RWPE2 (cell line): ENCODE measurements around the gene PGM2L1.

Experiments used
- ATAC-seq: fragments of 200-7000 bp; cut with Tn5 transposase; 3 replicates; pipeline ENCODE4 v1.9.1; 2021; ENCODE audit warnings: low read depth
- DNase-seq: peaks from one replicate; pipeline ENCODE4 v3.0.0-alpha.2; 2020; ENCODE audit warnings: low spot score
- H3K27ac ChIP-seq: fragments of 450-650 bp; 2 replicates; pipeline ENCODE4 v1.5.1; 2017; ENCODE audit warnings: mild to moderate bottlenecking; ENCODE audit not compliant: poor library complexity, severe bottlenecking
- H3K27me3 ChIP-seq: fragments of 250-450 bp; sonication (Bioruptor Pico); 2 replicates; pipeline ENCODE4 v1.5.1; 2021; ENCODE audit warnings: mild to moderate bottlenecking, moderate library complexity; ENCODE audit not compliant: insufficient read depth, poor library complexity, severe bottlenecking
- H3K36me3 ChIP-seq: fragments of 250-450 bp; sonication (Bioruptor Pico); 2 replicates; pipeline ENCODE4 v1.5.1; 2020; ENCODE audit warnings: low read depth, mild to moderate bottlenecking, moderate library complexity
- H3K4me1 ChIP-seq: fragments of 250-450 bp; sonication (Bioruptor Pico); 2 replicates; pipeline ENCODE4 v1.5.1; 2021; ENCODE audit warnings: mild to moderate bottlenecking, moderate library complexity; ENCODE audit not compliant: insufficient read depth, poor library complexity, severe bottlenecking
- H3K4me3 ChIP-seq: fragments of 250-450 bp; sonication (Bioruptor Pico); 2 replicates; pipeline ENCODE4 v1.5.1; 2021; ENCODE audit warnings: mild to moderate bottlenecking, moderate library complexity; ENCODE audit not compliant: severe bottlenecking
- H3K9me3 ChIP-seq: fragments of 250-450 bp; sonication (Bioruptor Pico); 2 replicates; pipeline ENCODE4 v1.5.1; 2021; ENCODE audit warnings: mild to moderate bottlenecking, moderate library complexity; ENCODE audit not compliant: severe bottlenecking
- TF ChIP-seq, protein P1 (sequence below): fragments of 450-650 bp; IDR thresholded peaks from one replicate; pipeline ENCODE4 v1.5.1; 2017; ENCODE audit warnings: mild to moderate bottlenecking, moderate library complexity; ENCODE audit not compliant: poor library complexity, severe bottlenecking

PGM2L1 gene

DNA sequence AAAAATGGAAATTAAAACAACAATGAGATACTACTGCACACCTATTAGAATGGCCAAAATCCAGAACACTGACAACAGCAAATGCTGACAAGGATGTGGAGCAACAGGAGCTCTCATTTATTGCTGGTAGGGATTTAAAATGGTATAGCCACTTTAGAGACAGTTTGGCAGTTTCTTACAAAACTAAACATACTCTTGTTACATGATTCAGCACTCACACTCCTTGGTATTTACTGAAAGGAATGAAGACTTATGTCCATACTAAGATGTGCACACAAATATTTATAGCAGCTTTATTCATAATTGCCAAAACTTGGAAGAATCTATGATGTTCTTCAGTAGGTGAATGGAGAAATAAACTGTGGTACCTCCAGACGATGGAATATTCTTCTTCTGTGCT, 40.8 kb downstream of the PGM2L1 start:
- Histone ChIP-seq H3K27ac (no peak overlapping the region), H3K4me3 (no peak overlapping the region), H3K27me3 (no peaks in the 10 kb centered on the region), H3K9me3 (no peaks in the 10 kb centered on the region), H3K4me1 (no peaks in the 10 kb centered on the region), H3K36me3 (no peaks in the 10 kb centered on the region)
- TF ChIP-seq, protein P1, sequence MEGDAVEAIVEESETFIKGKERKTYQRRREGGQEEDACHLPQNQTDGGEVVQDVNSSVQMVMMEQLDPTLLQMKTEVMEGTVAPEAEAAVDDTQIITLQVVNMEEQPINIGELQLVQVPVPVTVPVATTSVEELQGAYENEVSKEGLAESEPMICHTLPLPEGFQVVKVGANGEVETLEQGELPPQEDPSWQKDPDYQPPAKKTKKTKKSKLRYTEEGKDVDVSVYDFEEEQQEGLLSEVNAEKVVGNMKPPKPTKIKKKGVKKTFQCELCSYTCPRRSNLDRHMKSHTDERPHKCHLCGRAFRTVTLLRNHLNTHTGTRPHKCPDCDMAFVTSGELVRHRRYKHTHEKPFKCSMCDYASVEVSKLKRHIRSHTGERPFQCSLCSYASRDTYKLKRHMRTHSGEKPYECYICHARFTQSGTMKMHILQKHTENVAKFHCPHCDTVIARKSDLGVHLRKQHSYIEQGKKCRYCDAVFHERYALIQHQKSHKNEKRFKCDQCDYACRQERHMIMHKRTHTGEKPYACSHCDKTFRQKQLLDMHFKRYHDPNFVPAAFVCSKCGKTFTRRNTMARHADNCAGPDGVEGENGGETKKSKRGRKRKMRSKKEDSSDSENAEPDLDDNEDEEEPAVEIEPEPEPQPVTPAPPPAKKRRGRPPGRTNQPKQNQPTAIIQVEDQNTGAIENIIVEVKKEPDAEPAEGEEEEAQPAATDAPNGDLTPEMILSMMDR: no peak
- ATAC-seq (no peak), DNase-seq (no peak)

DNA sequence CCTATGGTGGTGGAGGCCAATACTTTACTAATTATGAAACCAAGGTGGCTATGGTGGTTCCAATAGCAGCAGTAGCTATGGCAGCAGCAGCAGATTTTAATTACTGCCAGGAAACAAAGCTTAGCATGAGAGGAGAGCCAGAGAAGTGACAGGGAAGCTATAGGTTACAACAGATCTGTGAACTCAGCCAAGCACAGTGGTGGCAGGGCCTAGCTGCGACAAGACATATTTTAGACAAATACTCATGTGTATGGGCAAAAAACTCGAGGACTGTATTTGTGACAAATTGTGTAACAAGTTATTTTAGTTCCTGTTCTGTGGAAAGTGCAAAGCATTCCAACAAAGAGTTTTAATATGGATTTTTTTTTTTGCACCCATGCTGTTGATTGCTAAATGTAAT, 42.6 kb downstream of the PGM2L1 start:
- ATAC-seq (no peak), DNase-seq (no peak)
- H3K4me1 ChIP-seq: no peaks in the 10 kb centered on the region
- no peak overlapping the region for H3K27ac ChIP-seq
- H3K27me3 ChIP-seq: no peaks in the 10 kb centered on the region
- no peak overlapping the region for H3K4me3 ChIP-seq
- TF ChIP-seq, protein P1: no peak
- no peaks in the 10 kb centered on the region for H3K9me3 ChIP-seq
- no peaks in the 10 kb centered on the region for H3K36me3 ChIP-seq

DNA sequence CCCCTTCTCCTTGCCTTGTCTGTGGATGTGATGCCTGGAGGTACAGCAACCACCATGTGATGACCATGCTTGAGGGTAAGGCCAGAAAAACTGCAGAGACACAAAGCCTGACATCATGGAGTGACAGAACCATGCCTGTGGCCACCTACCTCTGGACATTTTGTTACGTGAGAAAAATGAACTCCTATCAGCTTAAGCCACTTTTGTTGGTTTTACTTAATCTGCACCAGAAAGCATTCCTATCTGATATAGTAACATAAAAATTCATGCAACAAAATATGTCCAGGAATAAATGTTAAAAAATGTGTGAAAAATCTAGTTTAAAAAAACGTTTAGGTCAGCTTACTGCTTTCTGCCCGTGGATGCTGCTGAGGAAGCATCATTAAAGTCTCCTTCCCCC, 44.2 kb downstream of the PGM2L1 start:
- TF ChIP-seq, protein P1: no peak
- Histone ChIP-seq H3K4me1 (no peaks in the 10 kb centered on the region), H3K27me3 (no peaks in the 10 kb centered on the region), H3K4me3 (no peak overlapping the region), H3K36me3 (no peaks in the 10 kb centered on the region; the same call in 1 of the 2 replicates), H3K27ac (no peak overlapping the region), H3K9me3 (no peaks in the 10 kb centered on the region)
- no peak for ATAC-seq
- no peak for DNase-seq

DNA sequence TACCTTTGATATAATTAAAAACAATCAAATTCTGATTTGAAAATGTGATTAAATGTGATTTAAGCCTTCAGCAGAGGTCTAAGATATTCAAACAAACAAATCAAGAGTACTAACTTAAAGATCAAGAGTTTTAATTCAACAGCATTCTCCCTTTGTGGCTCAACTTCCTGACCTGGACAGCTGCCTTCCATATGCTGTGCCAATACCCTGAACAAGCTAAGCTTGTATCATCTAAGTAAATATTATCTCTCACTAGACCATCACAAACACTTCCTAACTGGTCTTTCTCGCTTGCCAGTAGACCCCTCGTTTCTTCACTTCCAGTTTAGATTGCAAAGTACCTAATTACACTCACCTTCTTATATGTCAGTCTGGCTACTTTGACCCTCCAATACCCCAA, 50.9 kb downstream of the PGM2L1 start:
- Histone ChIP-seq H3K36me3 (no peaks in the 10 kb centered on the region; the same call in 1 of the 2 replicates), H3K27ac (no peak overlapping the region)
- no peak for DNase-seq

DNA sequence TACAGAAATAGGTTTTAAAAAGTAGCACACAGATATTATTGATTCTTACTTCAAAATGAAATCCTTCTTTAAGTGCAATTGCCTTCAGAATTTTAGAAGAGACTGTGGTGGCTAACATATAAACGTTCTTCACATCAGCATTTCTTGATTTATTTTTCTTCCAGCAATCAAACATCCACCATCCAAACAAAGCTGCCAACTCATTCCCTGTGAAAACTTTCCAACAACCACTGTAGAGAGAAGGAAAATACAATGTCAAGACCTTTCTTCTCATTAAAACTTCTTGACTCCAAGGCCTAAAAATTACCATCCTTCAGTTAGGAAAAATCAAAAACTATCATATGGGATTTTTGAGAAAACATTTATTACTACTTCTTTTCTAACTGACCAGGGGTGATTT, 52.8 kb downstream of the PGM2L1 start:
- DNase-seq (no peak), ATAC-seq (no peak)
- H3K27ac ChIP-seq: no peak overlapping the region
- TF ChIP-seq, protein P1: no peak
- H3K27me3 ChIP-seq: no peaks in the 10 kb centered on the region
- H3K36me3 ChIP-seq: no peaks in the 10 kb centered on the region; the same call in 1 of the 2 replicates
- no peak overlapping the region for H3K4me3 ChIP-seq
- H3K4me1 ChIP-seq: no peaks in the 10 kb centered on the region
- no peaks in the 10 kb centered on the region for H3K9me3 ChIP-seq

More for the DNA sequence above, 50.9 kb downstream of the PGM2L1 start:
- no peaks in the 10 kb centered on the region for H3K4me1 ChIP-seq
- H3K9me3 ChIP-seq: no peaks in the 10 kb centered on the region
- no peaks in the 10 kb centered on the region for H3K27me3 ChIP-seq
- ATAC-seq: no peak
- TF ChIP-seq, protein P1: no peak
- no peak overlapping the region for H3K4me3 ChIP-seq
